Mucosa of descending colon (tissue), 3 donors: ENCODE results near the gene PRAF2. TPM values are rescaled to one million over a fixed set of nuclear protein-coding genes. Genes with fewer than 3 reads are reported as not detected.

Experiments used
- ATAC-seq: fragments of 200-7000 bp; cut with Tn5 transposase; one replicate; pipeline ENCODE4 v1.9.1; 2020; ENCODE audit warnings: mild to moderate bottlenecking, moderate library complexity
- DNase-seq, 3 donors: peaks; one replicate each; pipeline ENCODE4 v3.0.0-alpha.2; 2020
- H3K36me3 ChIP-seq: fragments of 200-600 bp; one replicate; pipeline ENCODE4 v1.8.0; 2021; ENCODE audit warnings: low read depth, mild to moderate bottlenecking
- H3K4me1 ChIP-seq: fragments of 200-600 bp; one replicate; pipeline ENCODE4 v1.8.0; 2021; ENCODE audit warnings: low read depth, mild to moderate bottlenecking
- H3K4me3 ChIP-seq: fragments of 200-600 bp; one replicate; pipeline ENCODE4 v1.8.0; 2021; ENCODE audit warnings: mild to moderate bottlenecking
- H3K9me3 ChIP-seq: fragments of 200-600 bp; one replicate; pipeline ENCODE4 v1.8.0; 2021; ENCODE audit warnings: mild to moderate bottlenecking
- CTCF ChIP-seq: fragments of 200-600 bp; IDR thresholded peaks from one replicate; pipeline ENCODE4 v1.8.0; 2022; ENCODE audit warnings: antibody characterized with exemption, mild to moderate bottlenecking
- intact Hi-C, 2 donors: fragments of 100-400 bp; cut with DNase I in 1 of 2; cut with micrococcal nuclease in 1 of 2; formaldehyde crosslinking; loops; one replicate each; pipeline versions ENCODE4 v1.11.0 to v1.11.1; 2022; cut with DNase I, micrococcal nuclease
- total RNA-seq, 3 donors: library from RNA; stranded (reverse); fragmentation: NEBNext Ultra II Directional in 2 of 3; extraction: Animal tissue kit (Norgen Biotek cat#: 25700) in 2 of 3; gene quantifications; one replicate each; pipeline versions ENCODE4 v1.2.1 to v1.2.4, GENCODE V29; 2021 to 2023
- donor health status: DM: no; HTN: no; CAD: no; lungs with moderate emphysema.
- donor health status: DM: no; HTN: no; CAD: no.
- donor health status: DM: no; HTN: yes; CAD: no.

Gene PRAF2
- total RNA-seq, 3 donors from 2014 or later = 3.9 to 18.7 (median 8.1) TPM

GRCh38 chrX:49041744-49042580 lies 31.8 kb downstream of the PRAF2 start:
- Histone ChIP-seq H3K36me3 (no peaks in the 10 kb centered on the region), H3K9me3 (no peaks in the 10 kb centered on the region), H3K4me3 (no peak overlapping the region), H3K4me1 (no peaks in the 10 kb centered on the region)
- ATAC-seq = no peak
- peak in 1 of 3 donors; percentile 22 for DNase-seq
- no peak for TF ChIP-seq CTCF
- intact Hi-C loops = no loop called here

GRCh38 chrX:49040376-49040955 lies 33.3 kb downstream of the PRAF2 start:
- intact Hi-C loops = no loop called here
- ATAC-seq (no peak), DNase-seq (no peak)
- TF ChIP-seq CTCF = no peak
- Histone ChIP-seq H3K4me3 (no peak overlapping the region), H3K4me1 (no peaks in the 10 kb centered on the region), H3K36me3 (no peaks in the 10 kb centered on the region), H3K9me3 (no peaks in the 10 kb centered on the region)

GRCh38 chrX:49039598-49040375 lies 34.0 kb downstream of the PRAF2 start:
- ATAC-seq (no peak), DNase-seq (peak; percentile 39 to 69 (median 43))
- H3K4me1 ChIP-seq = no peaks in the 10 kb centered on the region
- TF ChIP-seq CTCF = no peak
- intact Hi-C loops = no loop called here
- no peaks in the 10 kb centered on the region for H3K36me3 ChIP-seq
- no peak overlapping the region for H3K4me3 ChIP-seq
- H3K9me3 ChIP-seq = no peaks in the 10 kb centered on the region

GRCh38 chrX:49037883-49038475 lies 35.8 kb downstream of the PRAF2 start:
- Histone ChIP-seq H3K4me3 (no peak overlapping the region), H3K4me1 (no peaks in the 10 kb centered on the region), H3K9me3 (no peaks in the 10 kb centered on the region), H3K36me3 (no peaks in the 10 kb centered on the region)
- intact Hi-C loops = no loop called here
- DNase-seq (no peak), ATAC-seq (no peak)
- TF ChIP-seq CTCF = no peak

- ATAC-seq (peak; percentile 3), DNase-seq (no peak)
- Histone ChIP-seq H3K9me3 (no peaks in the 10 kb centered on the region), H3K4me1 (no peaks in the 10 kb centered on the region), H3K4me3 (no peak overlapping the region), H3K36me3 (no peaks in the 10 kb centered on the region)
- intact Hi-C loops = no loop called here
- TF ChIP-seq CTCF = no peak
Observed at GRCh38 chrX:49030283-49030682, 43.5 kb downstream of the PRAF2 start.
